Measurements from ENCODE around the gene GPR18.

The GPR18 gene

GRCh38 chr13:99303863-99304521, 45.8 kb upstream of the GPR18 start:
- no peak for TF ChIP-seq ZFX (IDR thresholded peaks at IDR 0.05; ENCODE audit: borderline replicate concordance)
- no peak for TF ChIP-seq CTCF (IDR thresholded peaks at IDR 0.05)
- H3K27ac ChIP-seq = no peak overlapping the region

GRCh38 chr13:99302637-99303505, 44.7 kb upstream of the GPR18 start:
- H3K27ac ChIP-seq = no peak overlapping the region
- TF ChIP-seq CTCF (IDR thresholded peaks at IDR 0.05) (no peak), ZFX (IDR thresholded peaks at IDR 0.05; ENCODE audit: borderline replicate concordance) (no peak)

GRCh38 chr13:99301913-99302636, 43.9 kb upstream of the GPR18 start:
- TF ChIP-seq CTCF (IDR thresholded peaks at IDR 0.05) = no peak
- TF ChIP-seq ZFX (IDR thresholded peaks at IDR 0.05; ENCODE audit: borderline replicate concordance) = no peak
- H3K27ac ChIP-seq = no peak overlapping the region

- no peak for TF ChIP-seq ZFX (IDR thresholded peaks at IDR 0.05; ENCODE audit: borderline replicate concordance)
- TF ChIP-seq CTCF (IDR thresholded peaks at IDR 0.05) = no peak
- H3K27ac ChIP-seq = no peak overlapping the region
Measured at GRCh38 chr13:99301056-99301838, 43.1 kb upstream of the GPR18 start.

- no peak overlapping the region for H3K27ac ChIP-seq
- TF ChIP-seq ZFX (IDR thresholded peaks at IDR 0.05; ENCODE audit: borderline replicate concordance) = no peak
- TF ChIP-seq CTCF (IDR thresholded peaks at IDR 0.05) = no peak
Measured at GRCh38 chr13:99299920-99300341, 41.8 kb upstream of the GPR18 start.

GRCh38 chr13:99299256-99299919, 41.2 kb upstream of the GPR18 start:
- no peak overlapping the region for H3K27ac ChIP-seq
- TF ChIP-seq ZFX (IDR thresholded peaks at IDR 0.05; ENCODE audit: borderline replicate concordance) (no peak), CTCF (IDR thresholded peaks at IDR 0.05) (no peak)
